ENCODE results near the gene SBK3. TPM values are rescaled to one million over a fixed set of nuclear protein-coding genes. Genes with fewer than 3 reads are reported as not detected.
A peak's percentile ranks its signal among the peaks of the same experiment; 100 is the strongest.

The SBK3 gene
- total RNA-seq, 2 donors from 2014 or later: not detected

GRCh38 chr19:55550321-55550650 lies 4.9 kb upstream of the SBK3 start:
- TF ChIP-seq CTCF (IDR thresholded peaks at IDR 0.05): no peak
- peaks cover 22 to 40% of the 10 kb centered on the region in 2 donors for H3K4me1 ChIP-seq (ENCODE audit: control insufficient read depth in 1 of 2, low read depth in 2 of 2)
- H3K36me3 ChIP-seq: no peaks in the 10 kb centered on the region
- no peaks in the 10 kb centered on the region for H3K27me3 ChIP-seq (replicated peaks; ENCODE audit: insufficient read depth)
- no peaks in the 10 kb centered on the region for H3K9me3 ChIP-seq
- H3K27ac ChIP-seq: no peak overlapping the region
- ATAC-seq (ENCODE audit: insufficient number of reproducible peaks, low FRiP score, low read depth) (no peak), DNase-seq (ENCODE audit: low spot score) (no peak)
- no peak overlapping the region for H3K4me3 ChIP-seq

GRCh38 chr19:55549500-55550320 lies 4.4 kb upstream of the SBK3 start:
- ATAC-seq (ENCODE audit: insufficient number of reproducible peaks, low FRiP score, low read depth) (peak; percentile 0), DNase-seq (ENCODE audit: low spot score) (no peak)
- peak overlapping the region; percentile 53 for H3K4me3 ChIP-seq
- no peaks in the 10 kb centered on the region for H3K9me3 ChIP-seq
- no peaks in the 10 kb centered on the region for H3K36me3 ChIP-seq
- no peak for TF ChIP-seq CTCF (IDR thresholded peaks at IDR 0.05)
- H3K27ac ChIP-seq: peak overlapping the region in 1 of 2 donors; percentile 70
- H3K4me1 ChIP-seq (ENCODE audit: control insufficient read depth in 1 of 2, low read depth in 2 of 2): peaks cover 22 to 40% of the 10 kb centered on the region in 2 donors
- H3K27me3 ChIP-seq (replicated peaks; ENCODE audit: insufficient read depth): no peaks in the 10 kb centered on the region

GRCh38 chr19:55546822-55547614 lies 1.7 kb upstream of the SBK3 start:
- Histone ChIP-seq H3K9me3 (no peaks in the 10 kb centered on the region), H3K27me3 (replicated peaks; ENCODE audit: insufficient read depth) (no peaks in the 10 kb centered on the region), H3K36me3 (no peaks in the 10 kb centered on the region), H3K27ac (peak overlapping the region in 1 of 2 donors; percentile 72), H3K4me1 (ENCODE audit: control insufficient read depth in 1 of 2, low read depth in 2 of 2) (peaks cover 22 to 40% of the 10 kb centered on the region in 2 donors), H3K4me3 (peak overlapping the region; percentile 45)
- peak; percentile 87 for ATAC-seq (ENCODE audit: insufficient number of reproducible peaks, low FRiP score, low read depth)
- DNase-seq (ENCODE audit: low spot score): peak; percentile 68
- TF ChIP-seq CTCF (IDR thresholded peaks at IDR 0.05): no peak

- no peaks in the 10 kb centered on the region for H3K27me3 ChIP-seq (replicated peaks; ENCODE audit: insufficient read depth)
- DNase-seq (ENCODE audit: low spot score) (no peak), ATAC-seq (ENCODE audit: insufficient number of reproducible peaks, low FRiP score, low read depth) (no peak)
- no peak overlapping the region for H3K27ac ChIP-seq
- no peak overlapping the region for H3K4me3 ChIP-seq
- no peak for TF ChIP-seq CTCF (IDR thresholded peaks at IDR 0.05)
- peaks cover 22 to 40% of the 10 kb centered on the region in 2 donors for H3K4me1 ChIP-seq (ENCODE audit: control insufficient read depth in 1 of 2, low read depth in 2 of 2)
- no peaks in the 10 kb centered on the region for H3K36me3 ChIP-seq
- no peaks in the 10 kb centered on the region for H3K9me3 ChIP-seq
These were observed 668 bp upstream of the SBK3 start for GRCh38 chr19:55546011-55546410.

- no peaks in the 10 kb centered on the region for H3K27me3 ChIP-seq (replicated peaks; ENCODE audit: insufficient read depth)
- ATAC-seq (ENCODE audit: insufficient number of reproducible peaks, low FRiP score, low read depth) (no peak), DNase-seq (ENCODE audit: low spot score) (no peak)
- H3K4me3 ChIP-seq: no peak overlapping the region
- TF ChIP-seq CTCF (IDR thresholded peaks at IDR 0.05): no peak
- no peak overlapping the region for H3K27ac ChIP-seq
- H3K9me3 ChIP-seq: no peaks in the 10 kb centered on the region
- H3K4me1 ChIP-seq (ENCODE audit: control insufficient read depth in 1 of 2, low read depth in 2 of 2): peaks cover 18 to 38% of the 10 kb centered on the region in 2 donors
- H3K36me3 ChIP-seq: no peaks in the 10 kb centered on the region
These were observed 435 bp downstream of the SBK3 start for GRCh38 chr19:55544776-55545439.

Data from thoracic aorta (tissue), 2 donors.